Measurements from ENCODE around the gene TMEM237. TPM values are rescaled to one million over a fixed set of nuclear protein-coding genes. Genes with fewer than 3 reads are reported as not detected.

Gene TMEM237
- total RNA-seq, result 10 to 100 TPM; 15.8 to 18.4 TPM

- no peak for DNase-seq (ENCODE audit: low spot score)
- H3K9me3 ChIP-seq, result no peaks in the 10 kb centered on the region
- no peak for TF ChIP-seq CTCF (IDR thresholded peaks at IDR 0.05)
These were observed at the start of gene TMEM237 for GRCh38 chr2:201643216-201643890. Gene TMEM237, minus strand, starts transcription at chr2:201643503. Its CDS starts 103 bp downstream, at chr2:201643400.

GRCh38 chr2:201685156-201685555 lies 41.9 kb upstream of the TMEM237 start:
- Histone ChIP-seq H3K27ac (no peak overlapping the region), H3K27me3 (no peaks in the 10 kb centered on the region), H3K9me3 (no peaks in the 10 kb centered on the region), H3K36me3 (no peaks in the 10 kb centered on the region), H3K4me3 (no peak overlapping the region), H3K4me1 (no peaks in the 10 kb centered on the region)
- no peak for TF ChIP-seq CTCF (IDR thresholded peaks at IDR 0.05)
- DNase-seq (ENCODE audit: low spot score), result no peak

More at GRCh38 chr2:201643216-201643890, at the start of gene TMEM237:
- no peaks in the 10 kb centered on the region for H3K27me3 ChIP-seq
- H3K4me3 ChIP-seq, result peak within 1 kb of the TSS; percentile 71 to 89
- peak within 1 kb of the TSS; percentile 89 to 95 for H3K27ac ChIP-seq
- H3K36me3 ChIP-seq, result no peaks in the 10 kb centered on the region
- peaks cover 0 to 18% of the 10 kb centered on the region in 2 donors for H3K4me1 ChIP-seq

- no peak for DNase-seq (ENCODE audit: low spot score)
- Histone ChIP-seq H3K4me3 (no peak overlapping the region), H3K4me1 (no peaks in the 10 kb centered on the region), H3K27me3 (no peaks in the 10 kb centered on the region), H3K36me3 (no peaks in the 10 kb centered on the region), H3K9me3 (no peaks in the 10 kb centered on the region), H3K27ac (no peak overlapping the region)
- peak in 1 of 2 donors; percentile 33 for TF ChIP-seq CTCF (IDR thresholded peaks at IDR 0.05)
These were observed 37.4 kb upstream of the TMEM237 start for GRCh38 chr2:201680743-201681142.

- Histone ChIP-seq H3K4me1 (no peaks in the 10 kb centered on the region), H3K27ac (no peak overlapping the region), H3K4me3 (no peak overlapping the region), H3K36me3 (no peaks in the 10 kb centered on the region), H3K27me3 (no peaks in the 10 kb centered on the region), H3K9me3 (no peaks in the 10 kb centered on the region)
- DNase-seq (ENCODE audit: low spot score), result no peak
- no peak for TF ChIP-seq CTCF (IDR thresholded peaks at IDR 0.05)
These were observed 35.1 kb upstream of the TMEM237 start for GRCh38 chr2:201678401-201678800.

GRCh38 chr2:201675454-201675853 lies 32.2 kb upstream of the TMEM237 start:
- no peaks in the 10 kb centered on the region for H3K4me1 ChIP-seq
- no peaks in the 10 kb centered on the region for H3K27me3 ChIP-seq
- no peak overlapping the region for H3K4me3 ChIP-seq
- H3K27ac ChIP-seq, result no peak overlapping the region
- H3K9me3 ChIP-seq, result no peaks in the 10 kb centered on the region
- no peaks in the 10 kb centered on the region for H3K36me3 ChIP-seq
- no peak for DNase-seq (ENCODE audit: low spot score)
- no peak for TF ChIP-seq CTCF (IDR thresholded peaks at IDR 0.05)

- H3K27ac ChIP-seq, result no peak overlapping the region
- no peak for DNase-seq (ENCODE audit: low spot score)
These were observed 31.5 kb upstream of the TMEM237 start for GRCh38 chr2:201674794-201675193.

More at GRCh38 chr2:201674794-201675193, 31.5 kb upstream of the TMEM237 start:
- no peaks in the 10 kb centered on the region for H3K9me3 ChIP-seq
- H3K4me3 ChIP-seq, result no peak overlapping the region
- H3K36me3 ChIP-seq, result no peaks in the 10 kb centered on the region
- TF ChIP-seq CTCF (IDR thresholded peaks at IDR 0.05), result no peak
- H3K27me3 ChIP-seq, result no peaks in the 10 kb centered on the region
- no peaks in the 10 kb centered on the region for H3K4me1 ChIP-seq
